Stimulated activated CD8-positive, alpha-beta memory T cell treated with anti-CD3 and anti-CD28 coated beads, Interleukin-15, amount 100 ng/mL, for 4 hours (primary cell): Measurements from ENCODE around the gene CDK13.
"Not testable (repeated sequence)": the region's sequence is repeated elsewhere in the genome, so short reads cannot be mapped to it uniquely, and the experiment has no call there.

Experiments
- DNase-seq, 2 donors: peaks; one replicate each; pipeline ENCODE4 v3.0.0-alpha.2; 2020; ENCODE audit warnings: low read depth in 2 of 2

CDK13 gene

DNA sequence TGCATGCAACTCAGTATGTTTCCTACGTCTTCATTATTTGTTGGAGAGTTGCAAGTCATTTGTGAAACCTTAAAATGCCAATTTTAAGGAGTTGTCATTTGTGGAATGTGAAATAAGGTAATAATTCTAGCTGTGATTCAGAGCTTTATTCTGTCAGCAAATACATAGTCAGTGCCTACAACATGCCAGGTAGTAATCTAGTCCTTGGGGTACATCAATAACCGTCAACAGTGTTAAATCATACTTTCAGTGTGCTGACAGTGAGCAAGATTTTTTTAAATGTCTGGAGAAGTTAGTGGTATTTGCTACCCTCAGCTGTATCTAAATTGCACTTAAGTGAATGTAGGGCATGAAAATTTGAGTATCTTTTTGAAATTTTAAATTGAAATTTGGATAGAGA lies 147.7 kb downstream of the CDK13 start:
- DNase-seq = no peak

DNA sequence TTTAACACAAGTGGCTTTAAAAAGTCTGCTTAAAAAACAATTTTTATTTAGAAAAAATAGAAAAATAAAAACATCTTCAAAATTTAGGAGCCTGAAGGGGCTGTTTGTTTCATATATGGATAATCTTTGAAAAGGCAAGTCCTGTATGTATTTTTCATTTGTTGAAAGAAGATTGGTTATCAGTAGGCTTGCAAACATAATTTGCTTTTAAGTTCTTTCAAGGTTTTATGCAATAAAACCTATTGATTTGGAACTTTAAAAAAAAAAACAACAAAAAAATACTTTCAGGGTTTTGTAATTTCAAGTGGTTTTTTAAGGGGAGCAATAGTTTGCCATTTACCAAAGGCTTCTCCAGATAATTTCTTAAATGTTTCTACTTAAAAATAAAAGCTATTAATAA lies 148.8 kb downstream of the CDK13 start:
- no peak for DNase-seq

DNA sequence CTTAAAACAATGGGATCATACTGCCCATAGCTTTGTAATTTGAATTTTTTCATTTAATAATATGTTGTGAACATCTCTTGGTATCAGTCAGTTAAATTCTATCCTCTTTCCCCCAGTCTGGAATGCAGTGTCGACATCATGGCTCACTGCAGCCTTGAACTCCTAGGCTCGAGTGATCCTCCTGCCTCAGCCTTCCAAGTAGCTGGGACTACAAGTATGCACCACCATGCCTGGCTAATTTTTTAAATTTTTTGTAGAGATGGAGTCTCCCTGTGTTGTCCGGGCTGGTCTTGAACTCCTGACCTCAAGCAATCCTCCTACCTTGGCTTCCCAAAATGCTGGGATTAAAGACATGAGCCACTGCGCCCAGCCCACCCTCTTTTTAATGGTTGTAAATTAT lies 149.8 kb downstream of the CDK13 start:
- no peak for DNase-seq

DNA sequence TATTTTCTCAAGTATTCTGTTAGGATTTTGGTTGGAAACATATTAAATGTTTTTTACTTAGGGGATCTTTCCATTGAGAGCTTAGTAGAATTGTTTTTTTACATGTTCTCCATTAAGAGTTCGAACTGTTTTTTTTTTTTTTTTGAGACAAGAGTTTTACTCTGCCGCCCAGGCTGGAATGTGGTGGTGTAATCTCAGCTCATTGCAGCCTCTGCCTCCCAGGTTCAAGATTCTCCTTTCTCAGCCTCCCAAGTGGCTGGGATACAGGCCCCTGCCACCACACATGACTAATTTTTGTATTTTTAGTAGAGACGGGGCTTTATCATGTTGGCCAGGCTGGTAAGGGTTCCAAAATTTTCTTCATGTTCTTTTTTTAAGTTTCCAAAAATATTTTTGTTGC lies 151.1 kb downstream of the CDK13 start:
- DNase-seq = no peak

DNA sequence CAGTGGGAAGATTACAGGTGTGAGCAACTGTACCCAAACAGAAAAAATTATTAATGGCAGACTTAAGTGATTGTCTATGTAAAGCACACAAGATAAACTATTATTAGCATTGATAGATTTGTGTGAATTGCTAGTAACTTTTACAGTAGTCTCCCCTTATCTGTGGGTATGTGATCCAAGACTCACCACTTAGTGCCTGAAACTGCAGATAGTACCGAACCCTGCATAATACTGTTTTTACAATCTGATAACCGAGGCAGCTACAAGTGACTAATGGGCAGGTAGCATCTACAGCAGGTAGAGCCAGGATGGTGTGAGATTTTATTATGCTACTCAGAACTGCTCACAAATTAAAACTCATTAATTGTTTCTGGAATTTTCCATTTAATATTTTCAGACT lies 152.8 kb downstream of the CDK13 start:
- no peak for DNase-seq

DNA sequence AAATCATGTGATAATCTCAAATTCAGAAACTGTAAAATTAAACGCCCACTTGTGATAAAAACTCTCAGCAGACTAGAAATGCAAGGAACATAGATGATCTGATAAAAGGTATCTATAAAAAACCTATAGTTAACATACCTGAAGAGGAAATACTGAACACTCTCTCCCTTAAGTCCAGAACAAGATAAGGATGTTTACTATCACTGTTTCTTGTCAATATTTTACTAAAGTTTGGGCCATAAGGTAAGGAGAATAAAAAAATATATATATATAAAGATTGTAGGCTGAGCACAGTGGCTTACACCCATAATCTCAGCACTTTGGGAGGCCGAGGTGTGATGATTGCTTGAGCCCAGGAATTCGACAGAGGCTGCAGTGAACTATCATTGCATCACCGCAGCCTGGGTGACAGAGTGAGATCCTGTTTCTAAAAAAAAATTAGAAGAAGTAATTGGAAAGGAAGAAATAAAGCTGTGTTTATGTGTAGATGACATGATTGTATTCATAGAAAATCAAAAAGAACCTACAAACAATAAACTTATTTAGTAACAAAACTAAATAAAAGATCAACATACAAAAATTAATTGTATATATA lies 155.9 kb downstream of the CDK13 start:
- no peak for DNase-seq

DNA sequence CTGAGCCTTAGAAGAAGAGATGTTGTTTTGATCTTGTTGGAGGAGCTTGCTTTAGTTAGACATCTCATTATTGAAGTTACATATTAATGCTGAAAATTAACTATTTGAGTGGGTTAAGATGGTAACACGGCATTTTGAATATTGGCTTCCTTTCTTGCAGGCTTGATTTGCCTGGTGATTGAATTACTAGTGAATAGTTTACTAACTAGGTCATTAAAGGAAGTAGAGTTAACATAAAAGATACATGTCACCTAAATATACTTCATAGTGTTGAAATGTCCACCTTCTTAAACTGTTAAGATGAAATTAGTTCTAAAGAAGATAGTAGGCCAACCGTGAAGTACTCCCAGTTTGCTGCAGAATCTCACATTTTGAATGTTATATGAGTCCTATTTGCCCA lies 165.9 kb downstream of the CDK13 start:
- no peak for DNase-seq

DNA sequence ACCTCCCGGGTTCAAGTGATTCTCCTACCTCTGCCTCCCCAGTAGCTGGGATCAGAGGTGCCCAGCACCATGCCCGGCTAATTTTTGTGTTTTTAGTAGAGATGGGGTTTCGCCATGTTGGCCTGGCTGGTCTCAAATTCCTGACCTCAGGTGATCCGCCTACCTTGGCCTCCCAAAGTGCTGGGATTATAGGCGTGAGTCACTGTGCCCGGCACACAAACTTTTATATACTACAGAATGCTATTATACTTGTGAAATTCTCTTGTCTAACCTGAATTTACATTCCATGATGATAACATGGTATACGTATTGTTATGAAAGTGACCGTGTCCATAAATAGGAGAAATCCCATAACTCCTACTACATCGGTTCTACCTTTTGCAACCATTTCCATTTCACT lies 167.1 kb downstream of the CDK13 start:
- DNase-seq = not testable (repeated sequence)

DNA sequence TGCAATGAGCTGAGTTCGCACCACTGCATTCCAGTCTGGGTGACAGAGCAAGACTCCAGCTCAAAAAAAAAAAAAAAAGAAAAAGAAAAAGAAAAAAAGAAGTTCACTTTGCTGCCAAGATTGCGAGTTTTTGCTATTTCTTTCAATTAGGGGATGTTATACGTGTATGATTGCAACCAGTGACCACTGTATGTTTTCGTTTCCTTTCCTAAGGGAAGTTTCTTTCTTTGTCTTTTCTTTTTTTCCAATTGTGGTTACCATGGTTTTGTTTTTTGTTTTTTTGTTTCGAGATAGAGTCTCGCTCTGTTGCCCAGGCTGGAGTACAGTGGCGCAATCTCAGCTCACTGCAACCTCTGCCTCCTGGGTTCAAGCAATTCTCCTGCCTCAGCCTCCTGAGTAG lies 168.1 kb downstream of the CDK13 start:
- not testable (repeated sequence) for DNase-seq

DNA sequence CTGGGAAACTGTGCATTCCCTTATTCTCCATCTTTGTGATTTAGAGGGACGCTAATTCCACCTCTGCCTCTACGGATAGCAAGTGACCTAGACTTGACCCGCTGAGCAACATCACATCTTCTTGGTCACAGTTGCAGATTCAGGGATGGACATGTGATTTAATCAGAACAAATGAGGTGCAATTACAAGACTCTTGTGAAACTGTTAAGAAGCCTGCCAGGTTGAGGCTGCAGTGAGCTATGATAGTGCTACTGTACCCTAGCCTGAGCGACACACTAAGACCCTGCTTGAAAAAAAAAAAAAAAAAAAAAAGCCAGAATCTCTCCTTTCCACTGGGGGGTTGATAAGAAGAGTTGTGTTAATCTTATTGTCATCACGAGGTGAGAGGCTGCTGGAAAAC lies 170.0 kb downstream of the CDK13 start:
- DNase-seq = no peak

DNA sequence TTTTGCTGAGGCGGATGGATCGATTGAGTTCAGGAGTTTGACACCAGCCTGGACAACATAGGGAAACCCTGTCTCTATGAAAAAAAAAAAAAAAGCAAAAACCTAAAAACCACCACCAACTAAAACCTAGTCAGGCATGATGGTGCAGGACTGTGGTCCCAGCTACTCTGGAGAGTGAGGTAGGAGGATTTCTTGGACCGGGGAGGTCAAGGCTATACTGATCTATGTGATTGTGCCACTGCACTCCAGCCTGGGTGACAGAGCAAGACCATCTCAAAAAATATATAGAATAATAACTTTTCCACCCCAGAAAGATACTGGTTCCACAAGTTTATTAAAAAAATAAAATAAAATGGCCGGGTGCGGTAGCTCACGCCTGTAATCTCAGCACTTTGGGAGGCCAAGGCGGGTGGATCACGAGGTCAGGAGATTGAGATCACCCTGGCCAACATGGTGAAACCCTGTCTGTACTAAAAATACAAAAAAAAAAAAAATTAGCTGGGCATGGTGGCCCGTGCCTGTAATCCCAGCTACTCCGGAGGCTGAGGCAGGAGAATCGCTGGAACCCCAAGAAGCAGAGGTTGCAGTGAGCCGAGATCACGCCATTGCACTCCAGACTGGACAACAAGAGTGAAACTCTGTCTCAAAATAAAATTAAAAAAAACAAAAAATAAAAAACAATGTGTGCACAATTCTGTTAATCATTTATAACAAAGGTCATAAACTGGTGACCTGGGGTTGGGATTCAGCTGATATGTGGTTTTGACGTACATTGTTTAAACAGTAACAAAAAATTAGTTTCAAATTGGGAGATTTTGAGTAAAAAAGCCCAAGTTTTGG lies 172.3 kb downstream of the CDK13 start:
- not testable (repeated sequence) for DNase-seq

DNA sequence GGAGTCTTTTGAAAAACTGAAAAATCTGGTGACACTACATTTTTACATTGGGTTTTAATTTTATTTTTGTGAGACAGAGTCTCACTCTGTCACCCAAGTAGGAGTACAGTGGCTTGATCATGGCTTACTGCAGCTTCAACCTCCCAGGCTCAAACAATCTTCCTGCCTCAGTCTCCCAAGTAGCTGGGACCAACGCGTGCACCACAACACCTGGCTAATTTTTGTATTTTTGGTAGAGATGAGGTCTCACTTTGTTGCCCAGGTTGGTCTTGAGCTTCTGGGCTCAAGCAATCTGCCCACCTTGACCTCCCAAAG lies 172.8 kb downstream of the CDK13 start:
- DNase-seq = no peak

DNA sequence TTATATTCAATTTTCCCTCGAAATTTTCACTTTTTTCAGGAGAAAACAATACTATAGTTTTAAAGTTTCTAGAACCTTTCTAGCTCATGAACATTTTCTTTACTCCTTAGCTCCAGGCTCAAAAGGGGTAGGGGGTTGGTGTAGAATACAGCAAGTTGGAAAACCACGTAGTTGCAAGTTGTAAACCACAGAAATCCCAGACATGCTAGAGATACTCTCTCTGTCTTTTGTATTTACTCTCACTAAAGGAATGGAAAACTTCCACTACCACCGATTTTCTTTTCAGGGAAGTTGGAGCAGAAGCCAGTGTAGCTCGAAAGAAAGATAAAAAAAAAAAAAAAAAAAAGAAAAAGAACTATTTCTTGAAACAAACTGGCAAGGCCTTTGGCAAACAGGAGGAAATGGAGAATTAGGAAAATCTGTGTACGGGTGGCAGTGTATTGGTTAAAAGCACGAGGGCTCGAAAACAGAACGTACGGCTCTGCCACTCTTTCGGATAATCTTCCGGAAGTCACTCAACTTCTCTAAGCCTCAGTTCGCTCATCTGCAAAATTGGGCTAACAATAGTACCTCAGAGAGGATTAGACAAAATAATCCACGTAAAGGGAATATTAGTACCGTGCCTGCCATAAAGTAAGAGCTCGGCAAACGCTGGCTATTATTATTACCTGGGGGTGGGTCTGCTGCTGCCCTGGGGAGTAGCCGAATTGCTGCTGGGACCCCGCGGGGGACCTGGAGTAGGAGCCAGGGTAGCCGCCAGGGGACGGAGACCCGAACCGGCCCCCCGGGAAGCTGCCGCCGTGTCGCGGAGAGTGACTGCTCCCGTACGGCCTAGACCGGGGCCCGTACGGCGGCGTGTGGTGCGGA lies 183.7 kb downstream of the CDK13 start:
- no peak for DNase-seq

DNA sequence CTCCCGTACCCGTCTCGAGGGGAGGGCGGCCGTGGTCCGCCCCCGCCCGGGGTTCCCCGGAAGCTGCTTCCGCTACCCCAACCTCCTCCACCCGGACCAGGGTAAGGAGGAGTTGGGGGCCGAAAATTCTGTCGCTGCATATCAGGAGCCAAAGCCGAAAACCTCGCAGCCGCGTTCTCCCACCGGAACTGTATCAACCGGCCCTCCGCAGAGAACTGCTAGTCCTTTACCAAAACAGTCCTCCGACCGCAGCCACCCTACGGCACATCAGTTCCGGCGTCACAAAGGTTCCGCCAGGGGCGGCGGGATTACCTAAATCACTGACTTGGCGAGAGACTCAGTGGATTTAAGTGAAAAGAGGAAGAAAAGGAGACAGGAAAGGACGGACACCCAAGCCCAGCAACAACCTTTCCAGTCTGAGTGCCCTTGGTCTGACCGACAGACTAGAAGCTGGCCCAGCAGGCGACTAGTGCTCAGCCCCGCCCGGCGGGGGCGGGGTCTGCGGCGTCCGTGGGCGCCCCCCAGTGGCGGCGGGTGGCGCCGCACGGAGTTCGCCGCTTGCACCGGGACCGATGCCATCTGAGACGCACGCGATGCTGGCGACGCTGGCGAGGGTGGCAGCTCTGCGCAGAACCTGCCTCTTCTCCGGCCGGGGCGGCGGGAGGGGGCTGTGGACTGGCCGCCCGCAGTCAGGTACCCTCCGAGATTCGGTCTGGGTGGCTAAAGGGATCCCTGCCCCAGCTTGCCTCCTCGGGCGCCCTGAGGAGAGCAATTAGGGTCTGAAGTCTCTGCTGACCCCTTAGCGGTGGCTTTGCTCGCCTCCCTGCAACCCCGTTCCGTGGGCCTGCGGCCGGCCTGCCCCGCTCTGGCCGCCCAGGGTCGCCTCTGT lies 184.6 kb downstream of the CDK13 start, which contains the start of the genes MPLKIP and SUGCT:
Gene MPLKIP, minus strand, starts transcription at position 195 of the 889 bp plus-strand sequence. Its CDS starts 55 bp downstream, at position 140.
Gene SUGCT, plus strand, starts transcription at position 578 of the 889 bp plus-strand sequence.
- DNase-seq = peak; percentile 67 to 72

DNA sequence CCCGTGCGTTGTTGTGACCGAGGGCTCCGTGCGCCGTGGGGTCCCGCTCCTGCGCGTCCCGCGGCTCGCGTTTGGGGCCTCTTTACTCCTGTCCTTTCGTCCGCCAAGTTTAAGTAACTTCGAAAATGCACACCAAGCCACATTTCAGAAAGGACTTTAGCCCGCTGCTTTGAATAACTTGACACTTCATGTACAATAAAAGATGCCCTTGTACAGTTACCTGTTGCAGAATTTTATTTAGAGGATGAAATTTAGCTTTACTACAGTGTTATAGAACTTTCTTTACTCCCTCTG lies 185.2 kb downstream of the CDK13 start:
- no peak for DNase-seq

DNA sequence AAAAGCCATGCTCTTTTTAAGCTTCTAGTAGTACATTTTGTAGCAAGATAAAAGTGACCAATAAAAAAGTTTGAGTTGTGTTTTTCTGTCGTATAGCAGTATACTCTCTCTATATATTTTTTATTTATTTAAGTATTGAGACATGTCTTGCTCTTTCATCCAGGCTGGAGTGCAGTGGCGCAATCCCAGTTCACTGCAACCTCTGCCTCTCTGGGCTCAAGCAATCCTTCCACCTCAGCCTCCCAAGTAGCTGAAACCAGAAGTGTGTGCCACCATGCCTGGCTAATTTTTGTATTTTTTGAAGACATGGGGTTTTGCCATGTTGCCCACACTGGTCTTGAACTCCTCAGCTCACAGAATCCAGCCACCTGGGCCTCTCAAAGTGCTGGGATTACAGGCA lies 187.5 kb downstream of the CDK13 start:
- DNase-seq = no peak

DNA sequence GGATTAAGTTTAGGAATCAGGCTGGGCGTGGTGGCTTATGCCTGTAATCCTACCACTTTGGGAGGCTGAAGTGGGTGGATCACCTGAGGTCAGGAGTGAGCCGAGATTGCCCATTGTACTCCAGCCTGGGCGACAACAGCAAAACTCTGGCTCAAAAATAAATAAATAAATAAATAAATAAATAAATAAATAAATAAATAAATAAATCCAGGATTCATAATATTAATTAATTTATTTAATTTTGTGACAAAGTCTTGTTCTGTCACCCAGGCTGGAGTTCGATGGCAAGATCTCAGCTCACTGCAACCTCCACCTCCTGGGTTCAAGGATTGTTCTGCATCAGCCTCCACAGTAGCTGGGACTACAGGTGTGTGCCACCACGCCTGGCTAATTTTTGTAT lies 188.9 kb downstream of the CDK13 start:
- DNase-seq = no peak

DNA sequence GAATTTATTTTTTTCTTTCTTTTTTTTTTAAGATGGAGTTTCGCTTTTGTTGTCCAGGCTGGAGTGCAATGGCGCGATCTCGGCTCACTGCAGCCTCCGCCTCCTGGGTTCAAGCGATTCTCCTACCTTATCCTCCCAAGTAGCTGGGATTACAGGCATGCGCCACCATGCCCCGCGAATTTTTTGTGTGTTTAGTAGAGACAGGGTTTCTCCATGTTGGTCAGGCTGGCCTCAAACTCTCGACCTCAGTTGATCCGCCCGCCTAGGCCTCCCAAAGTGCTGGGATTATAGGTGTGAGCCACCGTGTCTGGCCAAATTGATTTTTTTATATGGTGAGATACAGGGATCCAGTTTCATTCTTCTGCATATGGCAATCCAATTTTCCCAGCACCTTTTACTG lies 189.8 kb downstream of the CDK13 start:
- DNase-seq = not testable (repeated sequence)

DNA sequence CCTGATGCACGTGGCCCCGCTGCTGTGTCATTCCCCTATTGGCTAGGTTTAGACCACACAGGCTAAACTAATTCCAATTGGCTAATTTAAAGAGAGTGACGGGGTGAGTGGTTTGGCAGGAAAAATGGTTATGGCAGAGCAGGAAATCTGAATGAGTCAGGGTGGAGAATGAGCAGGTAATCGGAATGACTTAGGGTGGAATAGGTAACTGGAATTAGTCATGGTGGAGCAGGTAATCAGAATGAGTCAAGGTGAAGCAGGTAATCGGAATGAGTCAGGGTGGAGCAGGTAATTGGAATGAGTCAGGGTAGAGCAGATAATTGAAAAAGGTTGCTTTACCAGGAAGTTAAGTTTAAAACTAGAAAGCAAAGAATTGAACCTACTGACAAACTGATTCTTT lies 191.9 kb downstream of the CDK13 start:
- DNase-seq = not testable (repeated sequence)

DNA sequence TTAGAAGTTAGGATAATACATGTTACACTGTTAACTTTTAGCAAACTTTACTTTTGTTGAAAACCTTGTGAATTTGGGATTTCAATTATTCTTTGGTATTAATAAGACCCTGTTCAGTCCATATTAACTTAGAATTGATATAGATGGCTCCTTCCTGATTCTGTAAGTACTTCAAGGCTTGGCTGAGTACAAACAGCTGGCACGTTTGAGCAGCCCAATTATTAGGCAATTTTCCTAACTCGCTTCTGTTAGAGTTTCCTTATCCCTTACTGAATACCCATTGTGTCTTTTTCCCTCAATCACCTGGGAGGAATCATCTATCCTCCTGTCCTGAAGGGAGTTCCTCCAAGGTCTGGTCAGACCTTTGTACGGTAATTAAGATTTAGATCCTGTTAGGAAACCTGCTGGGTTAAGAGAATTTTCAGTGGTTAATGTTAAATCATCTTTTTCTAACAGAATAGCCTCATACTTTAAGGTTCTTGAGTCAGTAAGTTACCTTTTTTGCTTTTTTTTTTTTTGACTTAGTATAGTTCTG lies 195.6 kb downstream of the CDK13 start:
- not testable (repeated sequence) for DNase-seq
